ENCODE measurements around the gene NFXL1. TPM values are rescaled to one million over a fixed set of nuclear protein-coding genes. Genes with fewer than 3 reads are reported as not detected.
A peak's percentile ranks its signal among the peaks of the same experiment; 100 is the strongest.

Gene NFXL1
- total RNA-seq, 4 donors from 2014 or later, result 10.8 to 21.6 (median 16.3) TPM

- TF ChIP-seq POLR2A (IDR thresholded peaks at IDR 0.05), result no peak
- TF ChIP-seq EP300 (IDR thresholded peaks at IDR 0.05), result no peak
- TF ChIP-seq CTCF (IDR thresholded peaks at IDR 0.05), result no peak
- no peak for TF ChIP-seq POLR2AphosphoS5 (IDR thresholded peaks at IDR 0.05)
- no peaks in the 10 kb centered on the region for H3K27me3 ChIP-seq
- H3K4me3 ChIP-seq, result no peak overlapping the region
- DNase-seq (ENCODE audit: low spot score in 2 of 2), result no peak
- no peaks in the 10 kb centered on the region for H3K9me3 ChIP-seq
- no peak overlapping the region for H3K27ac ChIP-seq
- peaks cover 4% of the 10 kb centered on the region for H3K4me1 ChIP-seq
- H3K36me3 ChIP-seq, result no peaks in the 10 kb centered on the region
Measured at GRCh38 chr4:47817275-47817674, 97.1 kb downstream of the NFXL1 start.

GRCh38 chr4:47816748-47817147 lies 97.6 kb downstream of the NFXL1 start:
- WGBS, result 95% methylated on average over 2 of the region's 2 CpGs
- Histone ChIP-seq H3K9me3 (no peaks in the 10 kb centered on the region), H3K4me3 (no peak overlapping the region), H3K36me3 (no peaks in the 10 kb centered on the region), H3K27ac (no peak overlapping the region), H3K27me3 (no peaks in the 10 kb centered on the region), H3K4me1 (peaks cover 4% of the 10 kb centered on the region)
- no peak for DNase-seq (ENCODE audit: low spot score in 2 of 2)
- TF ChIP-seq CTCF (IDR thresholded peaks at IDR 0.05), result no peak
- no peak for TF ChIP-seq POLR2AphosphoS5 (IDR thresholded peaks at IDR 0.05)

DNA sequence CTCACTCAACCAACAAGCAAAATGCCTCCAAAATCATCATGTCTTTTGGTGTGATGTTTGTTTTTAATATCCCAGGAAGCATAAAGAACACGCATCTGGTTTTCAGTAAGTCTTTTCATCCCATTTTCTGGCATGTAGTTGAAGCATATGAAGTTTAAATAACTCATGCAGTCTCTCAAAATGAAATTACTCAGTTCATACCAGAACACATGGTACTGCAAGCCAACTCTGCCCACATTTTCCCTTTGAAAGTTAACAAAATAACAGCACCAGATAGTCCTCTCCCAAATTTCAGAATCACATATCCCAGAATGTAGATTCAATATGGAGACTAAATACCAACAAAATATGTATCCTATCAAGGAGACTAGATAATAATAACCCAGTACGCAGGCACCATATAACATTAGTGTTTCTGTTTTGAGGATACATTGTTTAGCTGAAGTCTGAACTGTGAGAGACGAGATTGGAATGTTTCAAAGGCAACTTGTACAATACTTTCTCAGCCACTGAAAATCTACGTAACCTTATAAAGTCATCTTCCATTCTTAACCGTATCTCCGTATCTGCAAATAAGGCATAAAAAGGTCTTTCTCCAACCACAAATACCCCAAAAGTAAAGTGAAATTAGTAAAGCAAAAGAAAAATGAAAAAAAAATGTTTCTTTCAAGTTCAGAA lies 99.6 kb downstream of the NFXL1 start:
- DNase-seq (ENCODE audit: low spot score in 2 of 2), result no peak
- no peak overlapping the region for H3K4me3 ChIP-seq
- H3K27me3 ChIP-seq, result peaks cover 6% of the 10 kb centered on the region
- H3K36me3 ChIP-seq, result no peaks in the 10 kb centered on the region
- peak overlapping the region; percentile 31 for H3K27ac ChIP-seq
- TF ChIP-seq EP300 (IDR thresholded peaks at IDR 0.05) (no peak), POLR2A (IDR thresholded peaks at IDR 0.05) (no peak), POLR2AphosphoS5 (IDR thresholded peaks at IDR 0.05) (no peak), CTCF (IDR thresholded peaks at IDR 0.05) (no peak)
- no peaks in the 10 kb centered on the region for H3K9me3 ChIP-seq
- WGBS, result 66% methylated on average over 6 of the region's 6 CpGs
- peaks cover 4% of the 10 kb centered on the region for H3K4me1 ChIP-seq

GRCh38 chr4:47809654-47810203 lies 104.7 kb downstream of the NFXL1 start:
- no peaks in the 10 kb centered on the region for H3K36me3 ChIP-seq
- peaks cover 6% of the 10 kb centered on the region for H3K27me3 ChIP-seq
- no peak for DNase-seq (ENCODE audit: low spot score in 2 of 2)
- peaks cover 4% of the 10 kb centered on the region for H3K4me1 ChIP-seq
- WGBS, result 92% methylated on average over 3 of the region's 3 CpGs
- H3K27ac ChIP-seq, result no peak overlapping the region
- TF ChIP-seq POLR2AphosphoS5 (IDR thresholded peaks at IDR 0.05), result no peak
- TF ChIP-seq CTCF (IDR thresholded peaks at IDR 0.05), result no peak
- no peak for TF ChIP-seq EP300 (IDR thresholded peaks at IDR 0.05)
- no peak for TF ChIP-seq POLR2A (IDR thresholded peaks at IDR 0.05)
- H3K4me3 ChIP-seq, result no peak overlapping the region
- no peaks in the 10 kb centered on the region for H3K9me3 ChIP-seq

DNA sequence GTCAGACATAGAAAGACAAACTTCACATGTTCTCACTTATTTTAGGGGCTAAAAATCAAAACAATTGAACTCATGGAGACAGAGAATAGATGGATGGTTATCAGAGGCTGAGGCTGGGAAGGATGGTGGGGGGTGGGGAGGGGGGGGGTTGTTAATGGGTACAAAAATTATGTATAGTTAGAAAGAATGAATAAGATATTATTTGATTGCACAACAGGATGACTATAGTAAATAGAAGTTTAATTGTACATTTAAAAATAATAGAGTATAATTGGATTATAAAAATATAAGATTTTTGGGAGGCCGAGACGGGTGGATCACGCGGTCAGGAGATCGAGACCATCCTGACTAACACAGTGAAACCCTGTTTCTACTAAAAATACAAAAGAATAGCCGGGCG lies 109.8 kb downstream of the NFXL1 start:
- Histone ChIP-seq H3K27me3 (no peaks in the 10 kb centered on the region), H3K9me3 (no peaks in the 10 kb centered on the region), H3K36me3 (no peaks in the 10 kb centered on the region), H3K4me1 (no peaks in the 10 kb centered on the region), H3K27ac (no peak overlapping the region), H3K4me3 (no peak overlapping the region)
- 96% methylated on average over 7 of the region's 7 CpGs for WGBS
- TF ChIP-seq CTCF (IDR thresholded peaks at IDR 0.05) (no peak), EP300 (IDR thresholded peaks at IDR 0.05) (no peak), POLR2A (IDR thresholded peaks at IDR 0.05) (no peak), POLR2AphosphoS5 (IDR thresholded peaks at IDR 0.05) (no peak)
- DNase-seq (ENCODE audit: low spot score in 2 of 2), result no peak
